T-helper 2 cell (primary cell): ENCODE results near the gene TRIM71.
"Not testable (repeated sequence)": the region's sequence is repeated elsewhere in the genome, so short reads cannot be mapped to it uniquely, and the experiment has no call there.

Experiments
- DNase-seq, 5 experiments: peaks; one replicate each; pipeline versions ENCODE4 v3.0.0 to v3.0.0-alpha.2; 2012 to 2022

TRIM71 gene

GRCh38 chr3:32843510-32844321 lies 25.9 kb downstream of the TRIM71 start:
- DNase-seq = no peak

- no peak for DNase-seq
Measured at GRCh38 chr3:32844322-32844654, 26.5 kb downstream of the TRIM71 start.

GRCh38 chr3:32844914-32845313 lies 27.1 kb downstream of the TRIM71 start:
- DNase-seq = no peak

GRCh38 chr3:32845546-32845945 lies 27.7 kb downstream of the TRIM71 start:
- not testable (repeated sequence) for DNase-seq

GRCh38 chr3:32847045-32847444 lies 29.2 kb downstream of the TRIM71 start:
- DNase-seq = not testable (repeated sequence)

- DNase-seq = no peak
Measured at GRCh38 chr3:32847528-32847927, 29.7 kb downstream of the TRIM71 start.

GRCh38 chr3:32848215-32848614 lies 30.4 kb downstream of the TRIM71 start:
- DNase-seq = no peak

GRCh38 chr3:32849046-32849445 lies 31.2 kb downstream of the TRIM71 start:
- no peak for DNase-seq

- no peak for DNase-seq
Measured at GRCh38 chr3:32850226-32850625, 32.4 kb downstream of the TRIM71 start.

GRCh38 chr3:32850636-32851035 lies 32.8 kb downstream of the TRIM71 start:
- no peak for DNase-seq

- no peak for DNase-seq
Measured at GRCh38 chr3:32852146-32852545, 34.3 kb downstream of the TRIM71 start.

- DNase-seq = no peak
Measured at GRCh38 chr3:32855350-32855953, 37.7 kb downstream of the TRIM71 start.

GRCh38 chr3:32856355-32856889 lies 38.6 kb downstream of the TRIM71 start:
- no peak for DNase-seq

- DNase-seq = no peak
Measured at GRCh38 chr3:32856901-32857507, 39.2 kb downstream of the TRIM71 start.

GRCh38 chr3:32857921-32858320 lies 40.1 kb downstream of the TRIM71 start:
- no peak for DNase-seq

- DNase-seq = no peak
Measured at GRCh38 chr3:32859604-32860237, 41.9 kb downstream of the TRIM71 start.

GRCh38 chr3:32860499-32860898 lies 42.7 kb downstream of the TRIM71 start:
- no peak for DNase-seq

- DNase-seq = no peak
Measured at GRCh38 chr3:32861681-32862080, 43.9 kb downstream of the TRIM71 start.

- DNase-seq = no peak
Measured at GRCh38 chr3:32862247-32862935, 44.6 kb downstream of the TRIM71 start.

- no peak for DNase-seq
Measured at GRCh38 chr3:32862936-32863487, 45.2 kb downstream of the TRIM71 start.

- no peak for DNase-seq
Measured at GRCh38 chr3:32865383-32865782, 47.6 kb downstream of the TRIM71 start.

- DNase-seq = no peak
Measured at GRCh38 chr3:32866533-32866932, 48.7 kb downstream of the TRIM71 start.
